ENCODE measurements around the gene C1orf74. TPM values are rescaled to one million over a fixed set of nuclear protein-coding genes. Genes with fewer than 3 reads are reported as not detected.

Gene C1orf74
- total RNA-seq, 4 donors from 2014 or later, result 0.20 to 2.7 (median 2.4) TPM; not detected in 1

GRCh38 chr1:209741889-209742288 lies 42.5 kb downstream of the C1orf74 start:
- no peak for DNase-seq
- no peaks in the 10 kb centered on the region for H3K27me3 ChIP-seq
- TF ChIP-seq POLR2AphosphoS5 (IDR thresholded peaks at IDR 0.05) (no peak), EP300 (IDR thresholded peaks at IDR 0.05; ENCODE audit: low read depth) (no peak), CTCF (IDR thresholded peaks at IDR 0.05) (no peak), POLR2A (IDR thresholded peaks at IDR 0.05) (no peak)
- in situ Hi-C loops (cut with MboI; ENCODE audit: low pct_ligation_motif_present in 1 of 4, low pct_unique_long_range_greater_than_20kb in 1 of 4, low sequenced_read_pairs in 3 of 4) (no loop called here), intact Hi-C loops (cut with DNase I; ENCODE audit: low total_unique reads) (no loop called here)
- no peak overlapping the region for H3K4me3 ChIP-seq
- WGBS, 2 donors (ENCODE audit: low coverage in 1 of 2), result 88 to 90% methylated on average over 2 of the region's 2 CpGs
- H3K9me3 ChIP-seq, result no peaks in the 10 kb centered on the region
- H3K27ac ChIP-seq, result peak overlapping the region in 3 of 4 donors; percentile 24 to 39 (median 35)
- H3K4me1 ChIP-seq, result peaks cover 0 to 3% (median 0%) of the 10 kb centered on the region in 4 donors
- H3K36me3 ChIP-seq, result no peaks in the 10 kb centered on the region

- no peak for DNase-seq
- intact Hi-C loops (cut with DNase I; ENCODE audit: low total_unique reads), result no loop called here
- Histone ChIP-seq H3K4me3 (no peak overlapping the region), H3K36me3 (no peaks in the 10 kb centered on the region), H3K27ac (no peak overlapping the region), H3K27me3 (no peaks in the 10 kb centered on the region), H3K4me1 (peaks cover 0 to 3% (median 0%) of the 10 kb centered on the region in 4 donors), H3K9me3 (no peaks in the 10 kb centered on the region)
- WGBS, 2 donors (ENCODE audit: low coverage in 1 of 2), result 85 to 90% methylated on average over 2 to 3 of the region's 3 CpGs
- in situ Hi-C loops (cut with MboI; ENCODE audit: low pct_ligation_motif_present in 1 of 4, low pct_unique_long_range_greater_than_20kb in 1 of 4, low sequenced_read_pairs in 3 of 4), result no loop called here
- TF ChIP-seq POLR2A (IDR thresholded peaks at IDR 0.05) (no peak), CTCF (IDR thresholded peaks at IDR 0.05) (no peak), EP300 (IDR thresholded peaks at IDR 0.05; ENCODE audit: low read depth) (no peak), POLR2AphosphoS5 (IDR thresholded peaks at IDR 0.05) (no peak)
These were observed 43.2 kb downstream of the C1orf74 start for GRCh38 chr1:209741193-209741592.

GRCh38 chr1:209738270-209738669 lies 46.1 kb downstream of the C1orf74 start:
- no peaks in the 10 kb centered on the region for H3K9me3 ChIP-seq
- no peaks in the 10 kb centered on the region for H3K36me3 ChIP-seq
- DNase-seq, result no peak
- peaks cover 0 to 3% (median 0%) of the 10 kb centered on the region in 4 donors for H3K4me1 ChIP-seq
- no peak for TF ChIP-seq CTCF (IDR thresholded peaks at IDR 0.05)
- no peak for TF ChIP-seq EP300 (IDR thresholded peaks at IDR 0.05; ENCODE audit: low read depth)
- no peak for TF ChIP-seq POLR2A (IDR thresholded peaks at IDR 0.05)
- TF ChIP-seq POLR2AphosphoS5 (IDR thresholded peaks at IDR 0.05), result no peak
- in situ Hi-C loops (cut with MboI; ENCODE audit: low pct_ligation_motif_present in 1 of 4, low pct_unique_long_range_greater_than_20kb in 1 of 4, low sequenced_read_pairs in 3 of 4) (loop anchor here in 1 of 4 donors (10.0 kb wide), 1 partner anchor 163 kb away; no protein-coding TSS in a partner anchor), intact Hi-C loops (cut with DNase I; ENCODE audit: low total_unique reads) (no loop called here)
- WGBS, 2 donors (ENCODE audit: low coverage in 1 of 2), result 86 to 87% methylated on average over 1 of the region's 1 CpG
- H3K4me3 ChIP-seq, result no peak overlapping the region
- no peaks in the 10 kb centered on the region for H3K27me3 ChIP-seq
- no peak overlapping the region for H3K27ac ChIP-seq

GRCh38 chr1:209737118-209737505 lies 47.2 kb downstream of the C1orf74 start:
- Histone ChIP-seq H3K4me3 (no peak overlapping the region), H3K36me3 (no peaks in the 10 kb centered on the region), H3K9me3 (no peaks in the 10 kb centered on the region), H3K27ac (no peak overlapping the region), H3K4me1 (no peaks in the 10 kb centered on the region), H3K27me3 (no peaks in the 10 kb centered on the region)
- TF ChIP-seq EP300 (IDR thresholded peaks at IDR 0.05; ENCODE audit: low read depth), result no peak
- TF ChIP-seq CTCF (IDR thresholded peaks at IDR 0.05), result no peak
- no peak for TF ChIP-seq POLR2A (IDR thresholded peaks at IDR 0.05)
- no peak for TF ChIP-seq POLR2AphosphoS5 (IDR thresholded peaks at IDR 0.05)
- in situ Hi-C loops (cut with MboI; ENCODE audit: low pct_ligation_motif_present in 1 of 4, low pct_unique_long_range_greater_than_20kb in 1 of 4, low sequenced_read_pairs in 3 of 4), result loop anchor here in 1 of 4 donors (10.0 kb wide), 1 partner anchor 162 kb away; no protein-coding TSS in a partner anchor
- 85 to 100% methylated on average over 2 to 5 of the region's 5 CpGs for WGBS, 2 donors (ENCODE audit: low coverage in 1 of 2)
- no peak for DNase-seq
- intact Hi-C loops (cut with DNase I; ENCODE audit: low total_unique reads), result no loop called here
